ENCODE results near the gene IDS.

The IDS gene

DNA sequence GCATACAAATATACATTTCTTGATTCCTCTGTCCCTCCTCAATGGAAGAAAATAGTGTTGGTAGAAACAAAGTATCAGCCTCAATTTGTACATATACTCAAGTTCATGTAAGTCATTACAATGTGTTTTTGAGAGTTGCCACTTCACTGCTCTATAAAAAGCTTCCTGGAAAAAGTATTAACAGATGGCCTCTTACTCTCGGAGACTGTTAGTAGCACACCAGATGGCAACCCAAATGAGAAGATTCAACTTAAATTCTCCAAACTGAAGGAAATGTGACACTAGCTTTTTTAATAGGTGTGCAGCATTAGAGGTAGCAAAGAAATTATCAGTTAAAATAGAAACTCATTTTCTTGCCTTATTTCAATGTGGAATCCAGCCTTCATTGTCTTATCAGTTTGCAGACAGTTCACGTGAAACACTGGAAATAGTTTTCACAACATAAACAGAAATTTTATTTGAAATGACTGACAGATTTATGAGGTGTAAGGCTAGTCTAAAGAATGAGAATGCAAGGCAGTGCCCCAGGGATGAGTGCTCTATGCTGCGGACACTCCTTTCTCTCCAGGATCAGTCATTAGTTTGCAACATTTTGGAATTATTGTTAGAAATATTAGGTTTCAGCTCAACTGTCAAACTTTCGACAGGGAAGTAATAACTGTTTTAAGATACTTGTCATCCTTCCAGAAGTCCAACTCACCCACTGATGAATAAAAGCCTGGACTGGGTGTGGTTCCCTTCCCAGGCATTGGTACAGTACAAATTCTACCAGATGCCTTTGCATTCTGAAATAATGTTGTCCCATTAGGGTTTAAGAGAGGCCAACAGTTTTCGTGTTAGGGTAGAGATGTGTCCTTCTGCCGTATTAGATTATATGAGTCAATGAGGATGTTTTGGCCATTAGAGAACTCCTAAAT lies 50.9 kb downstream of the IDS start:
- no peak overlapping the region for H3K4me3 ChIP-seq (ENCODE audit: low read depth, low read length)
- TF ChIP-seq, protein P1, sequence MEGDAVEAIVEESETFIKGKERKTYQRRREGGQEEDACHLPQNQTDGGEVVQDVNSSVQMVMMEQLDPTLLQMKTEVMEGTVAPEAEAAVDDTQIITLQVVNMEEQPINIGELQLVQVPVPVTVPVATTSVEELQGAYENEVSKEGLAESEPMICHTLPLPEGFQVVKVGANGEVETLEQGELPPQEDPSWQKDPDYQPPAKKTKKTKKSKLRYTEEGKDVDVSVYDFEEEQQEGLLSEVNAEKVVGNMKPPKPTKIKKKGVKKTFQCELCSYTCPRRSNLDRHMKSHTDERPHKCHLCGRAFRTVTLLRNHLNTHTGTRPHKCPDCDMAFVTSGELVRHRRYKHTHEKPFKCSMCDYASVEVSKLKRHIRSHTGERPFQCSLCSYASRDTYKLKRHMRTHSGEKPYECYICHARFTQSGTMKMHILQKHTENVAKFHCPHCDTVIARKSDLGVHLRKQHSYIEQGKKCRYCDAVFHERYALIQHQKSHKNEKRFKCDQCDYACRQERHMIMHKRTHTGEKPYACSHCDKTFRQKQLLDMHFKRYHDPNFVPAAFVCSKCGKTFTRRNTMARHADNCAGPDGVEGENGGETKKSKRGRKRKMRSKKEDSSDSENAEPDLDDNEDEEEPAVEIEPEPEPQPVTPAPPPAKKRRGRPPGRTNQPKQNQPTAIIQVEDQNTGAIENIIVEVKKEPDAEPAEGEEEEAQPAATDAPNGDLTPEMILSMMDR (IDR thresholded peaks at IDR 0.05; ENCODE audit: low read depth, low read length, missing control alignments) = no peak
- no peak for DNase-seq (ENCODE audit: low read depth)

DNA sequence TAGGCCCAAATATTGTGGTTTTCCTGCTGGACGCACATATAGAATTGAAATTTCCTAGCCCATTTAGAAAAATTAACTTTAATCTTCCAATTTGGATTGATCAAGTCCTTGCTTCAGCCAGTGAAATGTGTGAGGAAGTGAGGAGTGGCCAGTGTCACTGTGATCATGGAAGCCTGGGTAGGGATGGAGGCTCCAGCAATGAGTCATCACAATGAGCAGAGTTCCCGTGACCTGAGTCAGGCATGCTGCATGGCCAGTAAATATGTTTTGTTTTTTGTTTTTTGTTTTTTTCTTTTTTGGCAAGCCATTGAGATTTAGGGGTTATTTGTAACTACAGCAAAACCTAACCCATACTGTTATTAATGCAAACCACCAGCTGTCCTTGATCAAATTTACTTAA lies 52.1 kb downstream of the IDS start:
- no peak for DNase-seq (ENCODE audit: low read depth)
- TF ChIP-seq, protein P1 (IDR thresholded peaks at IDR 0.05; ENCODE audit: low read depth, low read length, missing control alignments) = no peak
- H3K4me3 ChIP-seq (ENCODE audit: low read depth, low read length) = no peak overlapping the region

DNA sequence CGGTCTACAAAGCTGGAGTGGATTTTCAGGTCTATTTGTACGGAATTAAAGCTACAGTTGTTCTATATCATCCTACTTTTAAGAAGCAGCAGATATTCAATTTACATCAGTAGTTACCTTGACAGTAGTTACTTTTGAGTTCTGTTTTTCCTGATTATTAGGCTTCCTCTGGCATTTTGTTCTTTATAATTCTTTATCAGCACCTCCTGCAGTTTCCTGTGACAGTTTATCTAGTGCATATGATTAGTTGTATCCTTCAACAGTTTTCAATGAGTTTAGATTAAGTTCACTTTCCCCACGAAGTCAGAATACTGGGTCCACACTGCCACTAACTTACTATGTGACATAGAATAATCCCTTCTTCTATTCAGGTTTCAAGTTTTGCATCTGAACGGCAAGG lies 71.7 kb downstream of the IDS start:
- TF ChIP-seq, protein P1 (IDR thresholded peaks at IDR 0.05; ENCODE audit: low read depth, low read length, missing control alignments) = no peak
- no peak for DNase-seq (ENCODE audit: low read depth)

DNA sequence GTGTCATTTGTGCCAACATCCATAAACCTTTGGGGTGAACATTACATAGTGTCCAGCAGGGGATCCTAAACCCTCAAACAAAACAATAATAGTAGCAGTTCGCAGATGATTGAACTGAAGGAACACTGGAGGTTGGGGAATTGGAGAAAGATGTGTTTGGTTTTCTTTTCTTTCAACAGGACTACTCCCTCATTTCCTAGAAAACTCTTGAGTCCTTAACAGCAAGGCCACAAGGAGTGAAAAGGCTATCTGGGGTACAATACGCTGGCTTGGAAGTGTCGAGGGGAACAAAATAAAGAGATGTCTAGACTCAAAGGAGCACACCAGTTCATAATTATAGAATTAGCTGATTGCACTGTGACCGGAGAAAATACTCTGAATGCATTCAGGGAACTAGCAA lies 72.1 kb downstream of the IDS start:
- no peak overlapping the region for H3K4me3 ChIP-seq (ENCODE audit: low read depth, low read length)
- DNase-seq (ENCODE audit: low read depth) = no peak
- TF ChIP-seq, protein P1 (IDR thresholded peaks at IDR 0.05; ENCODE audit: low read depth, low read length, missing control alignments) = no peak

More for the DNA sequence above, 71.7 kb downstream of the IDS start:
- H3K4me3 ChIP-seq (ENCODE audit: low read depth, low read length) = no peak overlapping the region
